Naive thymus-derived CD4-positive, alpha-beta T cell (primary cell): ENCODE results near the gene CA5A. TPM values are rescaled to one million over a fixed set of nuclear protein-coding genes. Genes with fewer than 3 reads are reported as not detected.
A peak's percentile ranks its signal among the peaks of the same experiment; 100 is the strongest.
"Not testable (repeated sequence)": the region's sequence is repeated elsewhere in the genome, so short reads cannot be mapped to it uniquely, and the experiment has no call there.

ENCODE experiments used
- ATAC-seq: fragments of 150-1000 bp; cut with Tn5 transposase; 2 replicates; pipeline ENCODE4 v1.10.0; 2021; ENCODE audit warnings: mild to moderate bottlenecking, moderate library complexity
- CTCF ChIA-PET: fragments of 350-600 bp; sonication (Branson Sonifier 250); formaldehyde crosslinking; loops from one replicate; lab custom pipeline; 2021; ENCODE audit warnings: antibody characterized with exemption; lab: Charles Lee
- POLR2A ChIA-PET: fragments of 350-600 bp; sonication (Branson Sonifier 250); formaldehyde crosslinking; loops from one replicate; lab custom pipeline; 2021; ENCODE audit warnings: antibody characterized with exemption, inconsistent platforms; lab: Charles Lee
- DNase-seq, 9 donors: peaks; one replicate each; pipeline versions ENCODE4 v3.0.0 to v3.0.0-alpha.2; 2020 to 2022; ENCODE audit warnings: mixed read lengths in 1 of 9
- H3K27ac ChIP-seq: one replicate; pipeline ENCODE4 v1.7.0; 2013; ENCODE audit warnings: mild to moderate bottlenecking, low read depth, low read length, moderate library complexity
- H3K27me3 ChIP-seq, 2 donors: one replicate each; pipeline ENCODE4 v1.7.0; 2013; ENCODE audit warnings: low read length in 2 of 2, mild to moderate bottlenecking in 2 of 2, moderate library complexity in 2 of 2; ENCODE audit not compliant: control insufficient read depth in 2 of 2, insufficient read depth in 2 of 2
- H3K36me3 ChIP-seq, 3 experiments: 1 replicate in 2 of 3; 2 replicates in 1 of 3; pipeline ENCODE4 v1.7.0; 2013; ENCODE audit warnings: low read length in 3 of 3, mild to moderate bottlenecking in 3 of 3, moderate library complexity in 1 of 3; ENCODE audit not compliant: insufficient read depth in 3 of 3, control insufficient read depth in 2 of 3
- H3K4me1 ChIP-seq, 2 donors: one replicate each; pipeline ENCODE4 v1.7.0; 2013; ENCODE audit warnings: low read length in 2 of 2, mild to moderate bottlenecking in 2 of 2, moderate library complexity in 1 of 2; ENCODE audit not compliant: control insufficient read depth in 2 of 2, insufficient read depth in 2 of 2
- H3K4me3 ChIP-seq: 2 replicates; pipeline ENCODE4 v1.7.0; 2013; ENCODE audit warnings: mild to moderate bottlenecking, low read length
- H3K9me3 ChIP-seq, 3 experiments: 1 replicate in 2 of 3; 2 replicates in 1 of 3; pipeline ENCODE4 v1.7.0; 2013; ENCODE audit warnings: low read length in 3 of 3; ENCODE audit not compliant: control insufficient read depth in 2 of 3
- H3K27ac Mint-ChIP-seq, 9 donors: one replicate each; pipeline ENCODE4 v1.8.0; 2020 to 2022; ENCODE audit warnings: mixed read lengths in 9 of 9, mild to moderate bottlenecking in 8 of 9, moderate library complexity in 5 of 9, inconsistent platforms in 2 of 9
- H3K27me3 Mint-ChIP-seq, 5 donors: one replicate each; pipeline ENCODE4 v1.8.0; 2021 to 2022; ENCODE audit warnings: mixed read lengths in 5 of 5, mild to moderate bottlenecking in 1 of 5
- H3K36me3 Mint-ChIP-seq, 5 donors: one replicate each; pipeline ENCODE4 v1.8.0; 2020 to 2022; ENCODE audit warnings: mixed read lengths in 5 of 5, mild to moderate bottlenecking in 3 of 5, inconsistent platforms in 1 of 5
- H3K4me1 Mint-ChIP-seq, 7 donors: one replicate each; pipeline ENCODE4 v1.8.0; 2020 to 2022; ENCODE audit warnings: mixed read lengths in 7 of 7, mild to moderate bottlenecking in 3 of 7, inconsistent platforms in 1 of 7
- H3K4me3 Mint-ChIP-seq, 10 donors: one replicate each; pipeline ENCODE4 v1.8.0; 2020 to 2022; ENCODE audit warnings: mild to moderate bottlenecking in 10 of 10, mixed read lengths in 10 of 10, moderate library complexity in 6 of 10, inconsistent platforms in 2 of 10
- H3K9me3 Mint-ChIP-seq, 11 donors: one replicate each; pipeline ENCODE4 v1.8.0; 2020 to 2022; ENCODE audit warnings: mixed read lengths in 11 of 11, mild to moderate bottlenecking in 4 of 11, inconsistent platforms in 1 of 11, moderate library complexity in 1 of 11
- intact Hi-C, 2 donors: fragments of 100-400 bp; cut with micrococcal nuclease; formaldehyde crosslinking; loops; one replicate each; pipeline ENCODE4 v1.15.1; 2023
- polyA plus RNA-seq, 2 donors: library from polyadenylated mRNA; unstranded; fragments of 300-500 nt; fragmentation: Illumina TruSeq; gene quantifications; one replicate each; pipeline ENCODE4 v1.2.3, GENCODE V29; 2021
- total RNA-seq, 6 experiments: library from RNA in 5 of 6; stranded (reverse) in 5 of 6; gene quantifications; 1 replicate in 5 of 6; 2 replicates in 1 of 6; pipeline ENCODE4 v1.2.3 and lab custom pipeline; 2021 to 2026

The CA5A gene
- total and polyA plus RNA-seq, 7 experiments from 2014 or later = not detected

DNA sequence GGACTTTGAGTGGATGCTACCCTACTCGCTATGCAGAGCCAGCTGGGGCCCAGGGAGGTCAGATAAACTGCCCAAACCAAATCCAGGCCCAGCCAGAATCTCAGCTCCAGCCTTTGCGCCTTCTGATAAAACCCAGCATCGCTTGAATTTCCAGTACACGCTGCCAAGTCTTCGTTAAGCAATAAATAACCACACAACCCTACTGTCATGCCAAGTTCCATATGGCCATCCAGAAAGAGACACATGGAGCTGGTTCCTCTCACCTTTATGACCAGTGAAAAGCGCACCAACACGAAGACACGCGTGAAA lies 73.0 kb downstream of the CA5A start:
- H3K27ac ChIP-seq, DNase-seq, H3K27me3 ChIP-seq, H3K36me3 ChIP-seq, H3K9me3 ChIP-seq, H3K27me3 Mint-ChIP-seq, H3K9me3 Mint-ChIP-seq, CTCF ChIA-PET, ATAC-seq, H3K4me3 ChIP-seq, POLR2A ChIA-PET: not testable (repeated sequence)
- H3K27ac Mint-ChIP-seq = peak overlapping the region in 1 of 9 donors; percentile 49
- H3K4me3 Mint-ChIP-seq = peak overlapping the region in 1 of 10 donors; percentile 47
- intact Hi-C loops = loop anchor here (10.0 kb wide), 2 partner anchors 368 to 478 kb away; partner anchors contain the start of genes FBXO31 (in 1 of the 2) and ZCCHC14 (in 1 of the 2)
- H3K36me3 Mint-ChIP-seq = peaks cover 0 to 28% (median 0%) of the 10 kb centered on the region in 5 donors
- H3K4me1 Mint-ChIP-seq = peaks cover 8 to 67% (median 20%) of the 10 kb centered on the region in 7 donors
- H3K4me1 ChIP-seq = peaks cover 14 to 18% of the 10 kb centered on the region in 2 donors

DNA sequence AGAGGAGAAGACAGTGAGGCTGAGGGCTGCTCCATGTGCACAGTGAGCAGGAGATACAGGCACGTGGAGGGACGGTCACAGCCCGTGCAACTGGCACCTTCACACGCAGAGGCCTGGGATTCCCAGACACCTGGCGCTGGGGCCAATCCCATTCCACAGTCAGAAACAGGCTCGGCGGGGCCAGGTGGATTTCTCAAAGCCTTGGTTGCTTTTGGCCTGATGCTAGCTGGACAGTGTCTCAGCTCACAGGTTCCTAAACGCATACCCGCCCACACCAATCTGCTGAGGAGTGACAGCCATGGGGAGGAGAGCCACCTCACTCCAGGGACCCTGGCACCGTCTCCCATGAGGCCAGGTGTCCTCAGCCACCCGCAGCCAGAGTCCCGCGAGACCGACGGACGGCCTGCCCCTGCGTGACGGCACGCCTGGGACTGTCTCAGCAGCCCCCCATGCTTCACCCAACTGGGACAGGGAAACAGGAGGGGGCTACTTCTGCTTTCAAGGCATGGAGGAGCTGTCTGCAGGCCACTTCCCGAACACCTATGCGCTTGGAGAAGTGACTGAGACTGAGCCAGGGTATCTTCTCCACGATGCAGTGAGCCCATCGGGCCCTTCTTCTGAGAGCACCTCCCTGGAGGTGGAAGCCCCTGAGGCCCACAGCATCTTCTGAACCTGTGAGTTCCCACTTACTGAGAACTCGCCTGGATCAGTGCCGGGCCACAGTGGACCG lies 73.6 kb downstream of the CA5A start:
- H3K27me3 Mint-ChIP-seq, POLR2A ChIA-PET, CTCF ChIA-PET: not testable (repeated sequence)

DNA sequence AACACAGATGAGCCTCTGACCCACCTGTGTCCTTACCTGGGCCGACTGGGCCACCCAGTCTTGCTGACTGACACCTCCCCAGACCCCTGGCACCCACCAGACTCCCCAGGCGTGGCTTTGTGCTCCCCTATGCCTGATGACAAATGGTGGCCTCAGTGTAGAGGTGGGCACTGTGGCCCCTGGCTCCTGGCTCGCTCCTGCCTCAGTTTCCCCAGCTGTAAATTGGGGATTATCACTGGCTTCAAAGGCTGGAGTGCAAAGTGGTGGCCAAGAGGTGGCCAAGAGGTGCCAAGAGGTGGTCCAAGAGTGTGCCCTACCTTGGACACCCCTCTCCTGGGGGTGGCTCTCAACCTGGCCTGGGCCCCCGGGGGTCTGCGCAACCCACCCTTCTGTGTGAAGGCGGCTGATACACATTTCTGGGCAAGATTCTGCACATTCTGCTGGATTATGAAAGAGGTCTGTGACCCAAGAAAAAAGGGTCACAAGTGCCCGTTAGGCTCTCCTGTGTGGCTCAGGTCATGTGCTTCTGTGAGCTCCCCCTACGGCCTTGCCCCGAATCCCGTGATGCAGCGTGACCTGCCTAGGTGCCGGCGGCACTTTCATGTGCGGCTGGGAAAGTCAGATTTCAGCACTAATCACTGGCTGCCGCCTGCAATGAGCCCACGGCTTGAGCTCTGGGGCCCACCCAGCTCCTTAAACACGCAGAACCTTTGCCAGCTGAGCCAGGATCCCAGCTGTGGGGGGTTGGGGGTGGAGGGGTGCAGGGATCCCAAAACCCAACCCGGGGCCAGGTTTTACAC lies 74.8 kb downstream of the CA5A start:
- peak overlapping the region in 1 of 9 donors; percentile 70 for H3K27ac Mint-ChIP-seq
- intact Hi-C loops = loop anchor here (10.0 kb wide), 2 partner anchors 367 to 477 kb away; partner anchors contain the start of genes FBXO31 (in 1 of the 2) and ZCCHC14 (in 1 of the 2)
- peaks cover 9 to 70% (median 16%) of the 10 kb centered on the region in 7 donors for H3K4me1 Mint-ChIP-seq

More for the DNA sequence above, 73.6 kb downstream of the CA5A start:
- H3K4me3 ChIP-seq, H3K9me3 Mint-ChIP-seq, H3K9me3 ChIP-seq, H3K36me3 ChIP-seq, DNase-seq, H3K27me3 ChIP-seq, H3K27ac ChIP-seq, ATAC-seq: not testable (repeated sequence)
- Mint-ChIP-seq H3K4me1 (peaks cover 5 to 68% (median 16%) of the 10 kb centered on the region in 7 donors), H3K27ac (peak overlapping the region in 1 of 9 donors; percentile 72), H3K4me3 (peak overlapping the region in 1 of 10 donors; percentile 47), H3K36me3 (peaks cover 0 to 26% (median 0%) of the 10 kb centered on the region in 5 donors)
- peaks cover 9 to 15% of the 10 kb centered on the region in 2 donors for H3K4me1 ChIP-seq
- intact Hi-C loops = loop anchor here (10.0 kb wide), 2 partner anchors 368 to 478 kb away; partner anchors contain the start of genes FBXO31 (in 1 of the 2) and ZCCHC14 (in 1 of the 2)

DNA sequence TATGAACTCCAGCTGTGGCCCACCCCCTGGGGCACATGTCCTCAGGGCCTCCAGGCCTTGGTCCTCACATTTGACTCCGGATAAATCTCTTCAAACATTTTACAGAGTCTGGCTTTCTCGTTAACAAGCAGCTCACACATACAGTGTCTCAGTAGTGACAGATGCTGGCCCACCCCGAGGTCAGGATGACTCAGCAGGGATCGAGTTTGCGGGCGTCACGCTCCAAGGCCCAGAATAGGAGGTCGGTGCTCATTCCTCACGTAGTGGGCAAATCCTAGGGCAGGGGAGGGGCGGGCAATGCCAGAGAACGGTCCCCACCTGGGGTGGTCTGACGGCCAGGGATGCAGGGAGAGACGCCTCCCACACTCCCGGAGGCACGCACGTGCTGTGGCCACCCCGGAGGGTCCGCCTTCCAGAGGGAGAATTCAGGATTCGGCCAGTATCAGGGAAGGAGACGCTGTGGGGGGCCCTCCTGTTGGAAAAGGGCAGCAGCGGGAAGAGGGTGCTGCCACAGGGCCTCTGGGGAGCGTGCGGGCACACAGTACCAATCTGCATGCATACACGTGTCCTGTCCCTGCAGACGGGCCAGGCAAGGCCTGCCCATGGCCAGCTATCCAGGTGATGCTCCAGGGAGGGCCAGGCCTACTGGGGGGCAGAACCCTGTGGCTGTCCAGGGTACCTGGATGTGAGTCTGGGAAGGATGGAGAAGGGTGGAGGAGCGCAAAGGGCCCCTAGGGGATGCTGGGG lies 75.6 kb downstream of the CA5A start:
- Mint-ChIP-seq H3K4me1 (peaks cover 4 to 70% (median 11%) of the 10 kb centered on the region in 7 donors), H3K4me3 (peak overlapping the region in 1 of 10 donors; percentile 37), H3K27me3 (no peaks in the 10 kb centered on the region), H3K27ac (peak overlapping the region in 4 of 9 donors; percentile 28 to 81 (median 76)), H3K9me3 (no peaks in the 10 kb centered on the region), H3K36me3 (peaks cover 0 to 13% (median 0%) of the 10 kb centered on the region in 5 donors)
- POLR2A ChIA-PET = interaction anchor here (1.9 kb wide), 1 partner anchor 8 kb away, joined by 7 read pairs; no protein-coding TSS in a partner anchor
- Histone ChIP-seq H3K9me3 (no peaks in the 10 kb centered on the region), H3K36me3 (no peaks in the 10 kb centered on the region), H3K4me1 (peaks cover 5 to 19% of the 10 kb centered on the region in 2 donors), H3K4me3 (no peak overlapping the region), H3K27ac (no peak overlapping the region), H3K27me3 (no peaks in the 10 kb centered on the region)
- CTCF ChIA-PET = interaction anchor here (0.7 to 0.9 kb wide), 2 partner anchors 49 to 91 kb away, joined by 3 read pairs; no protein-coding TSS in a partner anchor
- no peak for DNase-seq
- no peak for ATAC-seq
- intact Hi-C loops = loop anchor here (10.0 kb wide), 2 partner anchors 366 to 476 kb away; partner anchors contain the start of genes FBXO31 (in 1 of the 2) and ZCCHC14 (in 1 of the 2)

More for the DNA sequence above, 74.8 kb downstream of the CA5A start:
- H3K4me3 ChIP-seq, POLR2A ChIA-PET, H3K9me3 Mint-ChIP-seq, DNase-seq, H3K27me3 ChIP-seq, H3K36me3 ChIP-seq, ATAC-seq, H3K27me3 Mint-ChIP-seq, H3K27ac ChIP-seq, H3K9me3 ChIP-seq, H3K4me3 Mint-ChIP-seq: not testable (repeated sequence)
- CTCF ChIA-PET = interaction anchor here (0.9 kb wide), 1 partner anchor 48 kb away, joined by 3 read pairs; no protein-coding TSS in a partner anchor
- H3K4me1 ChIP-seq = peaks cover 0 to 14% of the 10 kb centered on the region in 2 donors
- peaks cover 0 to 19% (median 0%) of the 10 kb centered on the region in 5 donors for H3K36me3 Mint-ChIP-seq

DNA sequence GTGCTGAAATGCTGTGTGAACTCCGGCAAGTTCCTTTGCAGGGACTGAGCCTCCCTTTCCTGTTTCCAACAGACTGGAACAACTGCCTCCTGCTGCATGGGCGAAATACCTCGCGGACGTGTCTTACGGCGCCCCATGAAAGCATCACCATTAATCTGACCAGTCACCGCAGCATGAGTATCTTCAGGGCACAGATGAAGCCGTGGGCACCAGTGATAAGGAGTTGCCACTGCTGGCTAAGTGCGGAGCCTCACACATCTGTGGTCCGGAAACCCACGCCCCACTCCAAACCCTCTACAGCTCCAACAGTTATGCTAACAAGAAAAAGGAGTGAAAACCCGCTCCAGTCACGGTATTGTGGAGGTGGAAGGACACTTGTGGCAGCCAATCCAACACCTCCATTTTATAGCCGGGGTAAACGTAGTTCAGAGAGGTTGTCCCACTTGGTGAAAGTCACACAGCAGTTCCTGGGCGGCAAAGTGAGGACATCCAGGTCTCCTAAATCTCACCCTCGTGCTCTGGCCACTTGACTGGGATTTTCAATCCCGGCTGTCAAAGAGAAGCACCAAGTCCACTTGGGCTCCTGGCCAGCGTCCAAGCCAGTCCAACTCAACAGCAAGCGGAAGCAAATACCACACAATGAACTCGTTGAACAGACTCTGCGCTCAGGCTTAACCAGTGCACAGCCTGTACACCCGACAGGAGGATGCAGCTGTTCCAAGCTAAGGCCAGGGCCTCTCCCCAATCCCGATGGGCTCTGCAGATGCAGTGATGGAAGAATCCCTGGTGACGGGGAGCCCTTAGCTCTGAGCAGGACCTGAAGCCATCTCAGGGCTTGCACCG lies 78.0 kb downstream of the CA5A start:
- intact Hi-C loops, H3K36me3 ChIP-seq, DNase-seq, ATAC-seq, H3K27me3 Mint-ChIP-seq, H3K27me3 ChIP-seq, H3K36me3 Mint-ChIP-seq, H3K9me3 Mint-ChIP-seq, H3K27ac ChIP-seq, H3K4me3 ChIP-seq, H3K9me3 ChIP-seq: not testable (repeated sequence)
- CTCF ChIA-PET = interaction anchor here (1.1 kb wide), 1 partner anchor 12 kb away, joined by 3 read pairs; no protein-coding TSS in a partner anchor
- Mint-ChIP-seq H3K4me1 (peaks cover 3 to 71% (median 12%) of the 10 kb centered on the region in 7 donors), H3K27ac (peak overlapping the region in 3 of 9 donors; percentile 8 to 94 (median 32)), H3K4me3 (peak overlapping the region in 1 of 10 donors; percentile 14)
- POLR2A ChIA-PET = interaction anchor here (1.9 kb wide), 1 partner anchor 10 kb away, joined by 7 read pairs; no protein-coding TSS in a partner anchor
- H3K4me1 ChIP-seq = peaks cover 11 to 33% of the 10 kb centered on the region in 2 donors
